GM18508 (cell line): Measurements from ENCODE around the gene OR10A3.
"Not testable (repeated sequence)": the region's sequence is repeated elsewhere in the genome, so short reads cannot be mapped to it uniquely, and the experiment has no call there.

Source experiments
- ATAC-seq: cut with Tn5 transposase; IDR thresholded peaks from one replicate; pipeline ENCODE4 v1.9.1; 2021; ENCODE audit warnings: moderate number of reproducible peaks; ENCODE audit not compliant: insufficient read depth, unreplicated experiment

OR10A3 gene, protein sequence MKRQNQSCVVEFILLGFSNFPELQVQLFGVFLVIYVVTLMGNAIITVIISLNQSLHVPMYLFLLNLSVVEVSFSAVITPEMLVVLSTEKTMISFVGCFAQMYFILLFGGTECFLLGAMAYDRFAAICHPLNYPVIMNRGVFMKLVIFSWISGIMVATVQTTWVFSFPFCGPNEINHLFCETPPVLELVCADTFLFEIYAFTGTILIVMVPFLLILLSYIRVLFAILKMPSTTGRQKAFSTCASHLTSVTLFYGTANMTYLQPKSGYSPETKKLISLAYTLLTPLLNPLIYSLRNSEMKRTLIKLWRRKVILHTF

GRCh38 chr11:7941608-7942007 is at the start of gene OR10A3:
OR10A3 (minus strand) TSS chr11:7941708; CDS start chr11:7939520, 2,188 bp downstream.
- no peak for ATAC-seq

GRCh38 chr11:7987560-7987883 is 46.0 kb upstream of the OR10A3 start:
- not testable (repeated sequence) for ATAC-seq

- peak; percentile 92 for ATAC-seq
Observed at GRCh38 chr11:7986768-7987559, 45.5 kb upstream of the OR10A3 start, which contains the start of gene EIF3F. EIF3F (plus strand) TSS chr11:7987337; CDS start chr11:7987353, 16 bp downstream.

- no peak for ATAC-seq
Observed at GRCh38 chr11:7983832-7984590, 42.5 kb upstream of the OR10A3 start.

- peak; percentile 49 for ATAC-seq
Observed at GRCh38 chr11:7982582-7983119, 41.1 kb upstream of the OR10A3 start.

- ATAC-seq = no peak
Observed at GRCh38 chr11:7981619-7982157, 40.2 kb upstream of the OR10A3 start.

DNA sequence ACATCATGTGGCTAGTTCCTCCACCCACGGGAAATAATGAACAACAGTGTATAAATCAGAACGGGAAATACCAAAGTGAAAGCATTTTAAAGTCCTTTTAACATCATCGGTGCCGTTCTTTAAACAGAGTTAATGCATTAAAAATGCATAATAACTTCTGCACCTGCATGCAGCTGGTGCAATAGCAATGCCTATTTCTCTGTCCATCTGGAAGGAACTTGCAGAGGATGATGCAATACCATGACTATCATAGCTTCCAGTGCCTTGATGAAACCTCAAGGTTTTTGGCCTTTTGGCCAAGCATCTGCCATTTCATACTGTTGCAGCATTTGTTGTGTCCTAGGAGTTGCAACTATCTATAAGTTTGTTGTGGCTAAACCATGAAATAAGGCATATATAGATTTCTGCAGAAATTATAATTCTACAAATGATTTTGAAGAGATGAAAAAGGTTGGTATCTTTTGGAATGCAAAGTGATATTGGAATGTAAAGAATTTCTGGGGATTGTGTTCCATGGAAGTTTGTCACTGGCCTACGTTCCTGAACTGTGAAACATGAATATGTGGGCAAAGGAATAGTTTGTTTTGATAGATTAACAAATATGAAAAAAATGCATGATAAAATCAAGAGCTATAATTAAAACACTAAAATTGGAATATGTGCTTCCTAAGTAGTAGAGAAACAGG is 35.9 kb upstream of the OR10A3 start:
- ATAC-seq = no peak

DNA sequence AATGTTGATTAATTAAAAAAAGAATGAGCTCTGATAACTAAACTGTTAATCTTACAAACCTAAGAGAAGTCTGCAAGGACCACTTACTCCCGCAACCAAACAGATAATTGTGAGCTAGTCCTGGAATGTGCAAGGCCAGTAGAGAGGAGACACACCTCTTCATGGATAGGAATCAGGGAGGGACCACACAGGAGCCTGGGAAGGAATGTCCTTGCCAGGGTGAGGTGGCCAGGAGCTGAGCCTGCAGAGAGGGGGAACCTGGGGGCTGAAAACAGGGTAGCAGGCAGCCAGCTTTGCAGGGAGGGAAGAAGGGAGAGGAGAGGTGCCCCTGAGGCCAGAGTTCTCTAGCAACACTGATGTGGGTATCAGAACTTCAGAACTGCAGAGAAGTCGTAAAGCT is 33.2 kb upstream of the OR10A3 start:
- ATAC-seq = no peak

- no peak for ATAC-seq
Observed at GRCh38 chr11:7973011-7973410, 31.5 kb upstream of the OR10A3 start.

DNA sequence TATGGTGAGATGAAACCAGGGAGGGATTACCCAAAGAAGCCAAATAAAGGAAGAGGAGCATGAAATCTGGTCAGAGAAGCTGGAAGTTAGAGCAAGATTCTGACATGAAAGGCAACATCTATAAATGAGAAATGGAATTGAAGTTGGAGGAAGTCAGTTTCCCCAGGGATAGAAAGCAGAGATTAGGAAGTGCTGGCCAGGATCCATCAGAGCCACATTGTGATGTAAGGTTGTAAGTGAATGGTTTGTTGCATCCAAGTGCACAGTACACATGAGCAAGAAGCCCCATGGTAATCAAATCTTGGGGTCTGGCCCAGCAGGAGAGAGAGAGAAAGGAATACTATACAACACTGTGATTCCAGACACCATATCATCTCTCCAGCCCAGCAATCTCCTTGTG is 30.3 kb upstream of the OR10A3 start:
- ATAC-seq = no peak

- no peak for ATAC-seq
Observed at GRCh38 chr11:7969756-7970646, 28.5 kb upstream of the OR10A3 start.

DNA sequence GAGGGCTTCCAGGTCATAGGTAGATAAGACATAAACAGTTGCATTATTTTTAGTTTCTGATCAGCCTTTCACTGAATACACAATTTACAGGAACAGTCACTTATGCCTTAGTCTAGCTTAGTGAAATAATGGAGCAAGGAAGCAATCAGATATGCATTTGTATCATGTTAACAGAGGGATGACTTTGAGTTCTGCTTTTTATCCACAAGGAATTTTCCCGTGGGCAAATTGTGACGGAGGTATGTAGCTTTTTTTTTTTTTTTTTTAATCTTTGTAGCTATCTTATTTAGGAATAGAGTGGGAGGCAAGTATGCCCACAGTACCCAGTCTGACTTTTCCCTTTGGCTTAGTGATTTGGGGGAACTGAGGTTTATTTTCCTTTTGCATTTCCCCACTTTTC is 27.2 kb upstream of the OR10A3 start:
- ATAC-seq = no peak

DNA sequence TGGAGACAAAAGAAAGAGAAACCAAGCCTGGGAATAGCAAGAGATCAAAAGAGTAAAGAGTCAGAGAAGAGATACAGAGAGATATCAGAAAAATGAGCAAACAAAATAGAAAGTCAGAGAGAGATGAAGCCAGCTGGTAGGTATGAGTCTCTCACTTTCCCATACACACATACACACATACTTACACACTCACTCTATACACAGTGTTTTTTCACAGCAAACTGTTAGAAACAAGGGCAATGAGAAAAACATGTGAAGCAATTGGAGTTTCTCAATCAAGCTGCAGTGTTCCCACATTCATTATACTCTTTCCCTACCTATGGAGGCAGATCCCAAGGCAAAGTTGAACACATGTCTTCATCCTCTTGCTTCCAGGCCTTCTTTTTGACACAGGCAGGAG is 26.3 kb upstream of the OR10A3 start:
- no peak for ATAC-seq

DNA sequence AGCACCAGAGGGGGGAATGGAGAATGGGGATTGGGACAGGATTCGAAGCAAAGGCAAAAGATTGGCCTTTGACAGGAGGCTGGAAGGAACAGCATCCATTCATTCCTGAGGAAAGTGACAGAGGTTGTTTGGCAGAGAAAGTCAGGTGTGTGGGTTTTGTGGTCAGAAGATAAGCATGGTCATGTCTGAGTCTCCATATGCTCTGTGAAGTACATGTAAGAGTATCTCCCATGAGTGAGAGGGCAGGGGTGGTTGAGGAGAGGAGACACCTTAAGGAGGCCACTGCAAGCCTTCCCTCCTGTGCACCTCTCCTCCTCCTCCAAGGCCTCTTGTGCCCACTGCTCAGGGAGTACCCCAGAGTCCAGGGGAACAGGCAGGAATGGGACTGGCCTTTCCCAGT is 25.6 kb upstream of the OR10A3 start:
- ATAC-seq = no peak

GRCh38 chr11:7965386-7965785 is 23.9 kb upstream of the OR10A3 start, which contains the start of gene NLRP10:
NLRP10 (minus strand) TSS chr11:7965447; CDS start chr11:7963495, 1,952 bp downstream.
- ATAC-seq = no peak

DNA sequence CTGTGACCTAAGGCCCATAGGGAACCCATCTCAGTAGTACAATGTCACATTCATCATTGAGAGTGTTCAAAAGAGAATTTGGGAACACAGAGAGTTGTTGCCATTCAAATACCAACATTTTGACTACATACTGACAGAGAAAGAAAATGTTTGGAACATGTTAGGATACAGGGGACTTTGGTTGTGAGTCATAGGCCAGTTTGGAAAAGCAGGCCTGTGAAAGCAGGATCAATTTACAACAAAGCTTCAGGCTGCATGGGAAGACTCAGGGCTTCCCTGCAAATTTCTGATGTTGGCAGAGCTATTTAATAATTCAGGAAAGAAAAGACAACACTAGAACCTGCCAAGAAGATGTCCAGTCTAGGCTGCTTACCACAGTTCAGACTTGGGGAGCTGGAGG is 23.4 kb upstream of the OR10A3 start:
- no peak for ATAC-seq

- no peak for ATAC-seq
Observed at GRCh38 chr11:7964261-7964660, 22.8 kb upstream of the OR10A3 start.

GRCh38 chr11:7955191-7955590 is 13.7 kb upstream of the OR10A3 start:
- ATAC-seq = no peak

DNA sequence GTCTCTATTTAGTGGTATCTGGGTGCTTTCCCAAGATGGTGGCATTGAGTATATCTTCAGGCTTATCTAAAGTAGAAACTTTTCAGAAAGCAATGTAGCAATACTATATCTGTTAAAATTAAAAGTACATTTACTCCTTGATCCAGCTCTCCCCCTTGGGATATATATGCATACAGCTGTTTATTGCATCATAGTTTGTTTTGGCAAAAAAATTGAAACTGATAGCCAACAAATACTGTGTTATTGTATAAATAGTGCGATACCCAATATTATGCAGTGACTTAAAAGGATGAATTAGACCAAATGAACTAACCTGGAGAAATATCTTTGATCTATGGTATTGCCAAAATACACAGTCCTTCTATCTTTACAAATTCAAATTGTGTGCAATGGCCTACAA is 8.4 kb upstream of the OR10A3 start:
- ATAC-seq = no peak
